ENCODE results near the gene USP11.

- TF ChIP-seq, protein P1, sequence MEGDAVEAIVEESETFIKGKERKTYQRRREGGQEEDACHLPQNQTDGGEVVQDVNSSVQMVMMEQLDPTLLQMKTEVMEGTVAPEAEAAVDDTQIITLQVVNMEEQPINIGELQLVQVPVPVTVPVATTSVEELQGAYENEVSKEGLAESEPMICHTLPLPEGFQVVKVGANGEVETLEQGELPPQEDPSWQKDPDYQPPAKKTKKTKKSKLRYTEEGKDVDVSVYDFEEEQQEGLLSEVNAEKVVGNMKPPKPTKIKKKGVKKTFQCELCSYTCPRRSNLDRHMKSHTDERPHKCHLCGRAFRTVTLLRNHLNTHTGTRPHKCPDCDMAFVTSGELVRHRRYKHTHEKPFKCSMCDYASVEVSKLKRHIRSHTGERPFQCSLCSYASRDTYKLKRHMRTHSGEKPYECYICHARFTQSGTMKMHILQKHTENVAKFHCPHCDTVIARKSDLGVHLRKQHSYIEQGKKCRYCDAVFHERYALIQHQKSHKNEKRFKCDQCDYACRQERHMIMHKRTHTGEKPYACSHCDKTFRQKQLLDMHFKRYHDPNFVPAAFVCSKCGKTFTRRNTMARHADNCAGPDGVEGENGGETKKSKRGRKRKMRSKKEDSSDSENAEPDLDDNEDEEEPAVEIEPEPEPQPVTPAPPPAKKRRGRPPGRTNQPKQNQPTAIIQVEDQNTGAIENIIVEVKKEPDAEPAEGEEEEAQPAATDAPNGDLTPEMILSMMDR (IDR thresholded peaks at IDR 0.05), result no peak
- no peak for TF ChIP-seq POLR2A (IDR thresholded peaks at IDR 0.05)
Measured at GRCh38 chrX:47283015-47283771, 50.4 kb downstream of the USP11 start.
